ENCODE results near the gene MRAS. TPM values are rescaled to one million over a fixed set of nuclear protein-coding genes. Genes with fewer than 3 reads are reported as not detected.
"Not testable (repeated sequence)": the region's sequence is repeated elsewhere in the genome, so short reads cannot be mapped to it uniquely, and the experiment has no call there.

The MRAS gene
- total RNA-seq, 2 donors from 2014 or later, result 58.6 to 62.3 TPM

DNA sequence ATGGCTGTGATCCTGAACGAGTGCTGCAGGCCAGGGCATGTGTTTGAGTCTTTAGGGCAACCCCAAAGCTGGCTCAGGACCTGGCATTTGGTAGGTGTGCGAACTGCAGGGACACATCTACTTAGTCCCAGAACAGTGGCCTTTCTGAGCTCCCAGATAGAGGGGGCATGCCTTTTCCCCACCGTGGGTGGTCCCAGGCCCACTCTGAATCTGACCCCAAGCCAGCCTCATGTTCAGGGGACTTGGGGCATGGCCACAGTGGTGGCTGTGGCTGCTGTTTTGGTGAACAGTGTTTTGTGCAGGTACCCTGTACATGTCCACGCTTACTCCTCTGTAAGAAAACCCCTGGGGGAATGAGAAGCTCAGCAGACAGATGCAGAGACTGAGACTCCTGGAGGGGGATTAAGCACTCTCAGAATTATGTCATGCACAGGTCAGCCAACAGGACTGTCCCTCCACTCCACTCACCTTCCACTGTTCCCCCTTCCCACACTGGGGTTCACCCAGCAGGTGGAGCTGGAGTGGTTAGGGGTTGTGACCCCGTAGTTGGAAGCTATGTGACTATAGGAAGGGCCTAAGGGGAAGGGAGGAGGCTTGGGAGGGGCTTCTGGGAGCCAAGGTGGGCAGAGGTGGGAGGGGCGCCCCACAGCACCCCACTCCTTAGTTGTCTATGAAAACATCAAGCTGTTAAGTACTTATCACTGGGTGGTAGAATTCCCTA lies 102.5 kb downstream of the MRAS start:
- DNase-seq (ENCODE audit: low spot score) (no peak), ATAC-seq (ENCODE audit: insufficient number of reproducible peaks, low FRiP score, low read depth) (no peak)
- Histone ChIP-seq H3K36me3 (no peaks in the 10 kb centered on the region), H3K4me3 (no peak overlapping the region), H3K4me1 (ENCODE audit: control insufficient read depth in 1 of 2, low read depth in 2 of 2) (no peaks in the 10 kb centered on the region), H3K9me3 (no peaks in the 10 kb centered on the region), H3K27ac (no peak overlapping the region), H3K27me3 (replicated peaks; ENCODE audit: insufficient read depth) (no peaks in the 10 kb centered on the region)
- TF ChIP-seq, protein P1, sequence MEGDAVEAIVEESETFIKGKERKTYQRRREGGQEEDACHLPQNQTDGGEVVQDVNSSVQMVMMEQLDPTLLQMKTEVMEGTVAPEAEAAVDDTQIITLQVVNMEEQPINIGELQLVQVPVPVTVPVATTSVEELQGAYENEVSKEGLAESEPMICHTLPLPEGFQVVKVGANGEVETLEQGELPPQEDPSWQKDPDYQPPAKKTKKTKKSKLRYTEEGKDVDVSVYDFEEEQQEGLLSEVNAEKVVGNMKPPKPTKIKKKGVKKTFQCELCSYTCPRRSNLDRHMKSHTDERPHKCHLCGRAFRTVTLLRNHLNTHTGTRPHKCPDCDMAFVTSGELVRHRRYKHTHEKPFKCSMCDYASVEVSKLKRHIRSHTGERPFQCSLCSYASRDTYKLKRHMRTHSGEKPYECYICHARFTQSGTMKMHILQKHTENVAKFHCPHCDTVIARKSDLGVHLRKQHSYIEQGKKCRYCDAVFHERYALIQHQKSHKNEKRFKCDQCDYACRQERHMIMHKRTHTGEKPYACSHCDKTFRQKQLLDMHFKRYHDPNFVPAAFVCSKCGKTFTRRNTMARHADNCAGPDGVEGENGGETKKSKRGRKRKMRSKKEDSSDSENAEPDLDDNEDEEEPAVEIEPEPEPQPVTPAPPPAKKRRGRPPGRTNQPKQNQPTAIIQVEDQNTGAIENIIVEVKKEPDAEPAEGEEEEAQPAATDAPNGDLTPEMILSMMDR (IDR thresholded peaks at IDR 0.05), result no peak

DNA sequence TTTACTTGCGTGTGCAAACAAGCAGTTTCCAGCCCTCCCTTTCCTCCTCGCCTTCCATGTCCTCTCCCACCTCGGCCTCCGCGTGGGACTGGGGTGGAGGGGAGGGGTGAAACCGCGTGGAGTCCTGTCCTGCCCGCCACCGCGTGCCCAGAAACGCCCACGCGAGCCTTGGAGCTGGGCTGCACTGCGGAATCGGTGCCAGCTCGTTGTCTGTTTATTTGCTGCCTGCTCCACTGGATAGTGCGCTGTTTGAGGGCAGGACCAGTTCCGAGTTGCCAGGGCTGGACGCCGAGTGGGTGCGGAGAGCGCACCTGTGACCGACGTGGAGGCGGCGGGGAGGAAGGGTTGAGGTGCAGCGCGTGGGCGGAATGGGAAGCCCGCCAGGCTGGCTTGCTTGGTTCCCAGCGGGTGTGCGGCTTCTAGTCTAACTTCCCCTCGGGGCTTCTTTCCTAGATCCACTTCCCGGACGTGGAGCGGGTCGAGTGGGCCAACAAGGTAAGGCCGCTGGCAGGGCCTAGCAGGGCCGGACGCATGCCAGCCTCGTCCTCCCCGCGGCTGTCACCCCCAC lies 103.3 kb downstream of the MRAS start:
- Histone ChIP-seq H3K9me3 (no peaks in the 10 kb centered on the region), H3K27ac (no peak overlapping the region), H3K4me3 (no peak overlapping the region), H3K4me1 (ENCODE audit: control insufficient read depth in 1 of 2, low read depth in 2 of 2) (no peaks in the 10 kb centered on the region), H3K36me3 (no peaks in the 10 kb centered on the region), H3K27me3 (replicated peaks; ENCODE audit: insufficient read depth) (no peaks in the 10 kb centered on the region)
- ATAC-seq (ENCODE audit: insufficient number of reproducible peaks, low FRiP score, low read depth) (no peak), DNase-seq (ENCODE audit: low spot score) (no peak)
- TF ChIP-seq, protein P1 (IDR thresholded peaks at IDR 0.05), result no peak

DNA sequence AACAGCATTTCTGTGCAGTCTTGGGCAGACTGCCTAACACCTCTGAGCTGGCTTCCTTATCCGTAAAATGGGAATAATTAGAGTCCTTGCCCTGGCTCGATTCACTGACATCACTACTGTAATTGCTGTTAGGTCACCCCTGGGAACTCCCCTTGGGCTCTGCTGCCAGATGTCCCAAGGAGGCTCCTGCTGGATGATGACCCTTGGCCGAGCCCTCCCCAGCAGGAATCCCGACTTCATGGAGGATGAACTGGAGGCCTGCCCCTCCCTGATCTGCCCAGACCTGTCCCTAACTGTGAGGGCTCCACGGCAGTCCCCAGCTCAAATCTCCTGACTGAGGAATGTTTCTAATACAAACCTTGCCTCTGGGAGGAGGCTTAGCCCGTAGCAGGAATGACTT lies 104.1 kb downstream of the MRAS start:
- H3K36me3 ChIP-seq, result no peaks in the 10 kb centered on the region
- TF ChIP-seq, protein P1 (IDR thresholded peaks at IDR 0.05), result no peak

DNA sequence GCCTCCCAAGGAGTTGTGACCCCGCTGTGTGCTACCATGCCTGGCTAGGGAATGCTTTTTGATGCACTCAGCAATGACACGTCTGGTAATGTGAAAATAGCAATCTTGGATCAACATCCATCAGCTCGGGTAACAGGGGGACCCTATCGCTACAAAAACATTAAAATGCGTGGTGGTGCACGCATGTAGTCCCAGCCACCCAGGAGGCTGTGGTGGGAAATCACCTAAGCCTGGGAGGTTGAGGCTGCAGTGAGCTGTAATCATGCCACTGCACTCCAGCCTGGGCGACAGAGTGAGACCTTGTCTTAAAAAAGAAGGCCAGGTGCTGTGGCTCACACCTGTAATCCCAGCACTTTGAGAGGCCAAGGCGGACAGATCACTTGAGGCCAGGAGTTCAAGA lies 105.6 kb downstream of the MRAS start:
- H3K4me1 ChIP-seq (ENCODE audit: control insufficient read depth in 1 of 2, low read depth in 2 of 2); H3K36me3 ChIP-seq; ATAC-seq (ENCODE audit: insufficient number of reproducible peaks, low FRiP score, low read depth); H3K9me3 ChIP-seq; H3K27me3 ChIP-seq (replicated peaks; ENCODE audit: insufficient read depth); H3K4me3 ChIP-seq; DNase-seq (ENCODE audit: low spot score); H3K27ac ChIP-seq: not testable (repeated sequence)

More for the DNA sequence above, 104.1 kb downstream of the MRAS start:
- no peaks in the 10 kb centered on the region for H3K4me1 ChIP-seq (ENCODE audit: control insufficient read depth in 1 of 2, low read depth in 2 of 2)
- H3K27me3 ChIP-seq (replicated peaks; ENCODE audit: insufficient read depth), result no peaks in the 10 kb centered on the region
- DNase-seq (ENCODE audit: low spot score), result no peak
- H3K27ac ChIP-seq, result no peak overlapping the region
- no peak overlapping the region for H3K4me3 ChIP-seq
- H3K9me3 ChIP-seq, result no peaks in the 10 kb centered on the region
- ATAC-seq (ENCODE audit: insufficient number of reproducible peaks, low FRiP score, low read depth), result no peak

Other genes starting within 250 kb of the MRAS start
- 100 to 1,000 TPM in 1 of 2 donors, 10 to 100 TPM in 1; 61.1 to 110 TPM for gene DZIP1L, start 233.0 kb upstream of the MRAS start, total RNA-seq
- not detected for gene A4GNT, start 216.2 kb upstream of the MRAS start, total RNA-seq
- gene DBR1, start 173.7 kb upstream of the MRAS start, total RNA-seq, result 10 to 100 TPM in 1 of 2 donors, 1 to 10 TPM in 1; 9.9 to 12.6 TPM
- gene ARMC8, start 161.3 kb upstream of the MRAS start, total RNA-seq, result 100 to 1,000 TPM in 1 of 2 donors, 10 to 100 TPM in 1; 82.7 to 189 TPM
- not detected for gene NME9, start 18.7 kb upstream of the MRAS start, total RNA-seq
- gene ESYT3, start 86.0 kb downstream of the MRAS start, total RNA-seq, result 1 to 10 TPM; 1.9 to 7.1 TPM
- 10 to 100 TPM; 18.4 to 38.2 TPM for gene CEP70, start 245.7 kb downstream of the MRAS start, total RNA-seq

All from thoracic aorta (tissue), 2 donors.